ENCODE data around the gene FOSB. TPM values are rescaled to one million over a fixed set of nuclear protein-coding genes. Genes with fewer than 3 reads are reported as not detected.

The FOSB gene
- total and polyA plus RNA-seq, 9 of the 15 experiments (the other 6 are each of a cell fraction or from before 2014, with no cell fraction given) = 0.11 to 2.7 (median 0.73) TPM

DNA sequence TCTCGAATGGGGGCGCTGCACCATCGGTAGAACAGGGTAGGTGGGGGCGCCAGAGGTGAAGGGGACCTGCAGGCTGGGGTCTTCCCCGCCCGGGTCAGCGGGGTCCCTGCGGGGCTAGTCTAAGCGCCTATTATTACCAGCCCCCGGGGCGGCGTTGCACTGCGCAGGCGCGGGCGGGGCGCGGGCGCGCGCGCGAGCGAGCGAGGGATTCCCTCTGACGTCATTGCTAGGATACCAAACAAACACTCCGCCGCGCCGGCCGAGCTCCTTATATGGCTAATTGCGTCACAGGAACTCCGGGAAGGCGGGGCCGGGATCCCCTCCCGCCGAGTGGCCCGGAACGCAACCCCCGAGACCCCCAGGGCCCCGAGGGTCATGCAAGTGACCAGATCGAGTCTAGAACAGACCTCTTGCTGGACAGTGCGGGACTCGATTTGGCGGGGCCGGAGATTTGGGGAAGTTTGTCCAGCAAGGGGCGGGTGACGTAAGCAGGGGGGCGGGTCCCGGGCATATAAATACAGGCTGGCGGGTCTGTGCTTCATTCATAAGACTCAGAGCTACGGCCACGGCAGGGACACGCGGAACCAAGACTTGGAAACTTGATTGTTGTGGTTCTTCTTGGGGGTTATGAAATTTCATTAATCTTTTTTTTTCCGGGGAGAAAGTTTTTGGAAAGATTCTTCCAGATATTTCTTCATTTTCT lies at the start of gene FOSB (continued):
- TF ChIP-seq MTF1 (CRISPR knock-in tag; IDR thresholded peaks at IDR 0.05; ENCODE audit: borderline replicate concordance) (no peak), IRF2 (CRISPR knock-in tag; IDR thresholded peaks at IDR 0.05) (no peak), RUNX1 (IDR thresholded peaks at IDR 0.05; ENCODE audit: low read depth) (no peak), ZNF436 (CRISPR knock-in tag; IDR thresholded peaks at IDR 0.05) (no peak), GTF2A2 (tag; IDR thresholded peaks at IDR 0.05) (peak; percentile 90), ERF (CRISPR knock-in tag; IDR thresholded peaks at IDR 0.05) (no peak), ZNF134 (CRISPR knock-in tag; conservative IDR thresholded peaks at IDR 0.05) (no peak), MAZ (CRISPR knock-in tag; conservative IDR thresholded peaks at IDR 0.05 in 1 of 2, IDR thresholded peaks at IDR 0.05 in 1 of 2) (peak; percentile 30 to 81; a peak in 2 of 4 replicates), TSC22D4 (tag; IDR thresholded peaks at IDR 0.05) (no peak), L3MBTL2 (IDR thresholded peaks at IDR 0.05) (no peak), MEF2D (tag; conservative IDR thresholded peaks at IDR 0.05; ENCODE audit: low read depth) (no peak), KAT2B (IDR thresholded peaks at IDR 0.05; ENCODE audit: low read depth, low read length) (no peak), ELF2 (CRISPR knock-in tag; IDR thresholded peaks at IDR 0.05) (no peak), DNMT1 (IDR thresholded peaks at IDR 0.05) (no peak), NFIX (CRISPR knock-in tag; IDR thresholded peaks at IDR 0.05; ENCODE audit: low read depth) (no peak)
- TF ChIP-seq, protein P1, sequence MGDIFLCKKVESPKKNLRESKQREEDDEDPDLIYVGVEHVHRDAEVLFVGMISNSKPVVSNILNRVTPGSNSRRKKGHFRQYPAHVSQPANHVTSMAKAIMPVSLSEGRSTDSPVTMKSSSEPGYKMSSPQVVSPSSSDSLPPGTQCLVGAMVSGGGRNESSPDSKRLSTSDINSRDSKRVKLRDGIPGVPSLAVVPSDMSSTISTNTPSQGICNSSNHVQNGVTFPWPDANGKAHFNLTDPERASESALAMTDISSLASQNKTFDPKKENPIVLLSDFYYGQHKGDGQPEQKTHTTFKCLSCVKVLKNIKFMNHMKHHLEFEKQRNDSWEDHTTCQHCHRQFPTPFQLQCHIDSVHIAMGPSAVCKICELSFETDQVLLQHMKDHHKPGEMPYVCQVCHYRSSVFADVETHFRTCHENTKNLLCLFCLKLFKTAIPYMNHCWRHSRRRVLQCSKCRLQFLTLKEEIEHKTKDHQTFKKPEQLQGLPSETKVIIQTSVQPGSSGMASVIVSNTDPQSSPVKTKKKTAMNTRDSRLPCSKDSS (IDR thresholded peaks at IDR 0.05; ENCODE audit: low read depth, partially characterized antibody) = no peak
- TF ChIP-seq, protein P2, sequence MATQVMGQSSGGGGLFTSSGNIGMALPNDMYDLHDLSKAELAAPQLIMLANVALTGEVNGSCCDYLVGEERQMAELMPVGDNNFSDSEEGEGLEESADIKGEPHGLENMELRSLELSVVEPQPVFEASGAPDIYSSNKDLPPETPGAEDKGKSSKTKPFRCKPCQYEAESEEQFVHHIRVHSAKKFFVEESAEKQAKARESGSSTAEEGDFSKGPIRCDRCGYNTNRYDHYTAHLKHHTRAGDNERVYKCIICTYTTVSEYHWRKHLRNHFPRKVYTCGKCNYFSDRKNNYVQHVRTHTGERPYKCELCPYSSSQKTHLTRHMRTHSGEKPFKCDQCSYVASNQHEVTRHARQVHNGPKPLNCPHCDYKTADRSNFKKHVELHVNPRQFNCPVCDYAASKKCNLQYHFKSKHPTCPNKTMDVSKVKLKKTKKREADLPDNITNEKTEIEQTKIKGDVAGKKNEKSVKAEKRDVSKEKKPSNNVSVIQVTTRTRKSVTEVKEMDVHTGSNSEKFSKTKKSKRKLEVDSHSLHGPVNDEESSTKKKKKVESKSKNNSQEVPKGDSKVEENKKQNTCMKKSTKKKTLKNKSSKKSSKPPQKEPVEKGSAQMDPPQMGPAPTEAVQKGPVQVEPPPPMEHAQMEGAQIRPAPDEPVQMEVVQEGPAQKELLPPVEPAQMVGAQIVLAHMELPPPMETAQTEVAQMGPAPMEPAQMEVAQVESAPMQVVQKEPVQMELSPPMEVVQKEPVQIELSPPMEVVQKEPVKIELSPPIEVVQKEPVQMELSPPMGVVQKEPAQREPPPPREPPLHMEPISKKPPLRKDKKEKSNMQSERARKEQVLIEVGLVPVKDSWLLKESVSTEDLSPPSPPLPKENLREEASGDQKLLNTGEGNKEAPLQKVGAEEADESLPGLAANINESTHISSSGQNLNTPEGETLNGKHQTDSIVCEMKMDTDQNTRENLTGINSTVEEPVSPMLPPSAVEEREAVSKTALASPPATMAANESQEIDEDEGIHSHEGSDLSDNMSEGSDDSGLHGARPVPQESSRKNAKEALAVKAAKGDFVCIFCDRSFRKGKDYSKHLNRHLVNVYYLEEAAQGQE (IDR thresholded peaks at IDR 0.05; ENCODE audit: borderline replicate concordance) = no peak
- TF ChIP-seq, protein P2 (CRISPR knock-in tag; IDR thresholded peaks at IDR 0.05; ENCODE audit: low read depth) = peak; percentile 40; the same call in 1 of the 2 replicates
- TF ChIP-seq, protein P3, sequence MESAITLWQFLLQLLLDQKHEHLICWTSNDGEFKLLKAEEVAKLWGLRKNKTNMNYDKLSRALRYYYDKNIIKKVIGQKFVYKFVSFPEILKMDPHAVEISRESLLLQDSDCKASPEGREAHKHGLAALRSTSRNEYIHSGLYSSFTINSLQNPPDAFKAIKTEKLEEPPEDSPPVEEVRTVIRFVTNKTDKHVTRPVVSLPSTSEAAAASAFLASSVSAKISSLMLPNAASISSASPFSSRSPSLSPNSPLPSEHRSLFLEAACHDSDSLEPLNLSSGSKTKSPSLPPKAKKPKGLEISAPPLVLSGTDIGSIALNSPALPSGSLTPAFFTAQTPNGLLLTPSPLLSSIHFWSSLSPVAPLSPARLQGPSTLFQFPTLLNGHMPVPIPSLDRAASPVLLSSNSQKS (CRISPR knock-in tag; IDR thresholded peaks at IDR 0.05) = no peak
